Panc1 (cell line): ENCODE data around the gene SNRPA. TPM values are rescaled to one million over a fixed set of nuclear protein-coding genes. Genes with fewer than 3 reads are reported as not detected.

Experiments used
- ATAC-seq: fragments of 200-7000 bp; cut with Tn5 transposase; 2 replicates; pipeline ENCODE4 v1.9.1; 2020; ENCODE audit warnings: mild to moderate bottlenecking, moderate library complexity
- BruUV-seq: library from RNA; stranded (reverse); fragments of 400-500 nt; replicated peaks from 2 replicates; lab custom pipeline; 2021; lab: Mats Ljungman, UMichigan
- CTCF ChIA-PET: fragments of 300-600 bp; sonication (Branson Sonifier 250); formaldehyde crosslinking; loops from one replicate; lab custom pipeline; 2022; ENCODE audit warnings: antibody characterized with exemption; lab: Charles Lee
- POLR2A ChIA-PET: fragments of 300-600 bp; sonication (Branson Sonifier 250); formaldehyde crosslinking; loops from one replicate; lab custom pipeline; 2022; ENCODE audit warnings: antibody characterized with exemption; lab: Charles Lee
- DNase-seq: peaks from one replicate; pipeline ENCODE4 v3.0.0-alpha.2; 2010; ENCODE audit warnings: low read depth, low spot score
- H3K27ac ChIP-seq: 2 replicates; pipeline ENCODE4 v1.5.1; 2011; ENCODE audit warnings: mild to moderate bottlenecking, low read length, inconsistent platforms
- H3K27me3 ChIP-seq: fragments of 200-500 bp; sonication (Bioruptor generic); 2 replicates; pipeline ENCODE4 v1.6.0; 2014; ENCODE audit warnings: low read length, inconsistent platforms; ENCODE audit not compliant: control insufficient read depth, insufficient read depth
- H3K36me3 ChIP-seq: fragments of 200-500 bp; sonication (Bioruptor generic); 2 replicates; pipeline ENCODE4 v1.5.1; 2014; ENCODE audit warnings: inconsistent platforms, mild to moderate bottlenecking, low read length, moderate library complexity; ENCODE audit not compliant: control insufficient read depth, insufficient read depth
- H3K4me1 ChIP-seq: 2 replicates; pipeline ENCODE4 v1.5.1; 2011; ENCODE audit warnings: inconsistent platforms, mild to moderate bottlenecking, low read length, moderate library complexity; ENCODE audit not compliant: control insufficient read depth, insufficient read depth
- H3K4me3 ChIP-seq, 2 experiments: 2 replicates each; pipeline ENCODE4 v1.5.1; 2011 to 2012; ENCODE audit warnings: low read depth in 2 of 2, low read length in 2 of 2, mild to moderate bottlenecking in 2 of 2, inconsistent platforms in 1 of 2, moderate library complexity in 1 of 2
- H3K9me3 ChIP-seq: fragments of 200-500 bp; sonication (Bioruptor generic); 2 replicates; pipeline ENCODE4 v1.5.1; 2014; ENCODE audit warnings: low read depth, mild to moderate bottlenecking, inconsistent platforms, low read length, moderate library complexity; ENCODE audit not compliant: control insufficient read depth, insufficient read depth
- CTCF ChIP-seq: fragments of 450-650 bp; IDR thresholded peaks from 2 replicates; pipeline ENCODE4 v1.5.1; 2017; ENCODE audit warnings: mild to moderate bottlenecking
- POLR2AphosphoS5 ChIP-seq: IDR thresholded peaks from 2 replicates; pipeline ENCODE4 v1.6.1; 2012; ENCODE audit warnings: mild to moderate bottlenecking, low read depth, low read length, moderate library complexity
- REST ChIP-seq, 2 experiments: IDR thresholded peaks; 2 replicates each; pipeline ENCODE4 v1.6.1; 2011 to 2012; ENCODE audit warnings: low read depth in 2 of 2, control low read depth in 1 of 2, low read length in 1 of 2, mild to moderate bottlenecking in 1 of 2, moderate library complexity in 1 of 2; ENCODE audit not compliant: insufficient read depth in 1 of 2
- SIN3A ChIP-seq: IDR thresholded peaks from 2 replicates; pipeline ENCODE4 v1.6.1; 2012; ENCODE audit warnings: low read depth, mild to moderate bottlenecking, low read length, moderate library complexity, borderline replicate concordance; ENCODE audit not compliant: insufficient read depth
- TCF7L2 ChIP-seq: IDR thresholded peaks from 2 replicates; pipeline ENCODE4 v1.6.1; 2011; ENCODE audit warnings: mild to moderate bottlenecking, low read depth, low read length, inconsistent platforms
- in situ Hi-C: cut with HindIII; loops from 2 replicates; pipeline ENCODE4 v1.10.0; 2016; ENCODE audit warnings: low sequenced_read_pairs, low pct_unique_long_range_greater_than_20kb
- intact Hi-C: fragments of 100-400 bp; cut with micrococcal nuclease; formaldehyde crosslinking; loops from one replicate; pipeline ENCODE4 v1.10.0; 2022; ENCODE audit not compliant: unreplicated experiment
- total RNA-seq: library from RNA; stranded (reverse); gene quantifications from one replicate; pipeline ENCODE4 v1.2.1, GENCODE V29; 2021; ENCODE audit not compliant: unreplicated experiment

Gene SNRPA
- total RNA-seq, 1 experiment from 2014 or later, result 104 TPM

- POLR2A ChIA-PET, result no interaction called here
- Histone ChIP-seq H3K27me3 (no peaks in the 10 kb centered on the region), H3K27ac (no peak overlapping the region), H3K9me3 (no peaks in the 10 kb centered on the region), H3K4me1 (peaks cover 6% of the 10 kb centered on the region; the same call in 1 of the 2 replicates), H3K36me3 (no peaks in the 10 kb centered on the region), H3K4me3 (no peak overlapping the region)
- DNase-seq (no peak), ATAC-seq (no peak)
- in situ Hi-C loops (no loop called here), intact Hi-C loops (no loop called here)
- TF ChIP-seq SIN3A (no peak), TCF7L2 (no peak), POLR2AphosphoS5 (no peak), CTCF (no peak), REST (IDR thresholded peaks at IDR 0.05; ENCODE audit: insufficient read depth in 1 of 2, low read depth in 2 of 2, low read length in 1 of 2) (no peak)
- BruUV-seq, result no TSS peak
- CTCF ChIA-PET, result no interaction called here
Observed at GRCh38 chr19:40775632-40776022, 24.6 kb downstream of the SNRPA start.

GRCh38 chr19:40776364-40776763, 25.4 kb downstream of the SNRPA start:
- POLR2A ChIA-PET, result no interaction called here
- CTCF ChIA-PET, result no interaction called here

More at GRCh38 chr19:40776364-40776763, 25.4 kb downstream of the SNRPA start:
- in situ Hi-C loops (no loop called here), intact Hi-C loops (no loop called here)
- Histone ChIP-seq H3K36me3 (no peaks in the 10 kb centered on the region), H3K27me3 (no peaks in the 10 kb centered on the region), H3K4me3 (no peak overlapping the region; a peak in 1 of 4 replicates), H3K27ac (0 out of 2 replicates have a peak overlapping the region, but pooled peaks have one; percentile 90), H3K9me3 (no peaks in the 10 kb centered on the region), H3K4me1 (peaks cover 6% of the 10 kb centered on the region; the same call in 1 of the 2 replicates)
- BruUV-seq, result no TSS peak
- ATAC-seq (no peak), DNase-seq (no peak)
- TF ChIP-seq TCF7L2 (no peak), SIN3A (no peak), CTCF (no peak), REST (IDR thresholded peaks at IDR 0.05; ENCODE audit: insufficient read depth in 1 of 2, low read depth in 2 of 2, low read length in 1 of 2) (no peak), POLR2AphosphoS5 (no peak)
